ENCODE results near the gene H3-3A. TPM values are rescaled to one million over a fixed set of nuclear protein-coding genes. Genes with fewer than 3 reads are reported as not detected.
"Not testable (repeated sequence)": the region's sequence is repeated elsewhere in the genome, so short reads cannot be mapped to it uniquely, and the experiment has no call there.

H3-3A gene
- total RNA-seq, 1 donor from 2014 or later, result 600 TPM

GRCh38 chr1:226085675-226086285 lies 23.3 kb downstream of the H3-3A start:
- H3K27ac Mint-ChIP-seq, result peak overlapping the region; percentile 4
- H3K27me3 Mint-ChIP-seq, result no peaks in the 10 kb centered on the region

GRCh38 chr1:226086776-226087175 lies 24.3 kb downstream of the H3-3A start:
- DNase-seq (no peak), ATAC-seq (ENCODE audit: low read depth) (no peak)
- H3K27me3 Mint-ChIP-seq, result no peaks in the 10 kb centered on the region
- ChIA-PET CTCF (no interaction called here), POLR2A (no interaction called here)
- H3K27ac Mint-ChIP-seq, result no peak overlapping the region
- peaks cover 1% of the 10 kb centered on the region for H3K36me3 Mint-ChIP-seq (ENCODE audit: low read depth)
- TF ChIP-seq CTCF (IDR thresholded peaks at IDR 0.05), result no peak
- peaks cover 25% of the 10 kb centered on the region for H3K4me1 Mint-ChIP-seq
- no peak overlapping the region for H3K4me3 Mint-ChIP-seq
- H3K9me3 Mint-ChIP-seq, result no peaks in the 10 kb centered on the region
- intact Hi-C loops (cut with micrococcal nuclease), result no loop called here

More at GRCh38 chr1:226085675-226086285, 23.3 kb downstream of the H3-3A start:
- POLR2A ChIA-PET, result interaction anchor here (3.4 kb wide), 2 partner anchors 24 to 35 kb away, joined by 18 to 57 read pairs; no protein-coding TSS in a partner anchor
- CTCF ChIA-PET, result no interaction called here
- no peak overlapping the region for H3K4me3 Mint-ChIP-seq
- ATAC-seq (ENCODE audit: low read depth) (no peak), DNase-seq (no peak)
- peaks cover 25% of the 10 kb centered on the region for H3K4me1 Mint-ChIP-seq
- H3K9me3 Mint-ChIP-seq, result no peaks in the 10 kb centered on the region
- H3K36me3 Mint-ChIP-seq (ENCODE audit: low read depth), result peaks cover 1% of the 10 kb centered on the region
- no peak for TF ChIP-seq CTCF (IDR thresholded peaks at IDR 0.05)
- intact Hi-C loops (cut with micrococcal nuclease), result no loop called here

- ATAC-seq (ENCODE audit: low read depth) (no peak), DNase-seq (no peak)
- H3K4me3 Mint-ChIP-seq, result no peak overlapping the region
- TF ChIP-seq CTCF (IDR thresholded peaks at IDR 0.05), result no peak
- H3K27me3 Mint-ChIP-seq, result no peaks in the 10 kb centered on the region
- CTCF ChIA-PET, result interaction anchor here (0.7 kb wide), 1 partner anchor 24 kb away, joined by 3 read pairs; no protein-coding TSS in a partner anchor
- H3K4me1 Mint-ChIP-seq, result no peaks in the 10 kb centered on the region
- no peaks in the 10 kb centered on the region for H3K36me3 Mint-ChIP-seq (ENCODE audit: low read depth)
- POLR2A ChIA-PET, result interaction anchor here (1.4 kb wide), 1 partner anchor 19 kb away, joined by 7 read pairs; no protein-coding TSS in a partner anchor
- H3K27ac Mint-ChIP-seq, result no peak overlapping the region
- intact Hi-C loops (cut with micrococcal nuclease), result no loop called here
- H3K9me3 Mint-ChIP-seq, result no peaks in the 10 kb centered on the region
These were observed 28.9 kb downstream of the H3-3A start for GRCh38 chr1:226091461-226091860.

- CTCF ChIA-PET, result interaction anchor here (0.7 kb wide), 1 partner anchor 24 kb away, joined by 3 read pairs; no protein-coding TSS in a partner anchor
- H3K9me3 Mint-ChIP-seq; H3K27ac Mint-ChIP-seq; intact Hi-C loops (cut with micrococcal nuclease); ATAC-seq (ENCODE audit: low read depth); H3K27me3 Mint-ChIP-seq; DNase-seq; H3K4me3 Mint-ChIP-seq; H3K36me3 Mint-ChIP-seq (ENCODE audit: low read depth); H3K4me1 Mint-ChIP-seq: not testable (repeated sequence)
- POLR2A ChIA-PET, result interaction anchor here (1.2 to 2.0 kb wide), 2 partner anchors 9 to 11 kb away, joined by 5 to 9 read pairs; no protein-coding TSS in a partner anchor
These were observed 29.7 kb downstream of the H3-3A start for GRCh38 chr1:226092048-226092820.

GRCh38 chr1:226092965-226093364 lies 30.4 kb downstream of the H3-3A start:
- no peak for TF ChIP-seq CTCF (IDR thresholded peaks at IDR 0.05)
- Mint-ChIP-seq H3K36me3 (ENCODE audit: low read depth) (no peaks in the 10 kb centered on the region), H3K27me3 (no peaks in the 10 kb centered on the region), H3K9me3 (no peaks in the 10 kb centered on the region), H3K27ac (no peak overlapping the region), H3K4me1 (no peaks in the 10 kb centered on the region), H3K4me3 (no peak overlapping the region)
- ChIA-PET POLR2A (interaction anchor here (0.6 to 2.0 kb wide), 3 partner anchors 9 to 13 kb away, joined by 3 to 9 read pairs (median 5); no protein-coding TSS in a partner anchor), CTCF (no interaction called here)
- intact Hi-C loops (cut with micrococcal nuclease), result no loop called here
- DNase-seq, result no peak
- ATAC-seq (ENCODE audit: low read depth), result no peak
